ENCODE results near the gene NAA50.

Gene NAA50

GRCh38 chr3:113745756-113746547, at the start of gene NAA50:
NAA50 (minus strand) TSS chr3:113746249; CDS start chr3:113745949, 300 bp downstream.
- H3K4me3 Mint-ChIP-seq, result peak within 1 kb of the TSS; percentile 94
- H3K36me3 Mint-ChIP-seq, result peaks cover 2% of the 10 kb centered on the region
- H3K27ac Mint-ChIP-seq, result peak within 1 kb of the TSS; percentile 100
- peaks cover 68% of the 10 kb centered on the region for H3K4me1 Mint-ChIP-seq
- H3K27me3 Mint-ChIP-seq, result no peaks in the 10 kb centered on the region
- no peaks in the 10 kb centered on the region for H3K9me3 Mint-ChIP-seq

- no peaks in the 10 kb centered on the region for H3K27me3 Mint-ChIP-seq
- H3K4me3 Mint-ChIP-seq, result no peak overlapping the region
- H3K9me3 Mint-ChIP-seq, result no peaks in the 10 kb centered on the region
- H3K36me3 Mint-ChIP-seq, result peaks cover 13% of the 10 kb centered on the region
- no peaks in the 10 kb centered on the region for H3K4me1 Mint-ChIP-seq
- H3K27ac Mint-ChIP-seq, result no peak overlapping the region
Observed at GRCh38 chr3:113795693-113796092, 49.6 kb upstream of the NAA50 start.

- Mint-ChIP-seq H3K27ac (no peak overlapping the region), H3K4me1 (no peaks in the 10 kb centered on the region), H3K36me3 (peaks cover 13% of the 10 kb centered on the region), H3K27me3 (no peaks in the 10 kb centered on the region), H3K9me3 (no peaks in the 10 kb centered on the region), H3K4me3 (no peak overlapping the region)
Observed at GRCh38 chr3:113794526-113794925, 48.5 kb upstream of the NAA50 start.

- no peak overlapping the region for H3K4me3 Mint-ChIP-seq
- H3K4me1 Mint-ChIP-seq, result no peaks in the 10 kb centered on the region
- H3K27me3 Mint-ChIP-seq, result no peaks in the 10 kb centered on the region
- no peaks in the 10 kb centered on the region for H3K9me3 Mint-ChIP-seq
- H3K36me3 Mint-ChIP-seq, result peaks cover 11% of the 10 kb centered on the region
- no peak overlapping the region for H3K27ac Mint-ChIP-seq
Observed at GRCh38 chr3:113791381-113791780, 45.3 kb upstream of the NAA50 start.

- Mint-ChIP-seq H3K9me3 (no peaks in the 10 kb centered on the region), H3K4me3 (no peak overlapping the region), H3K27ac (no peak overlapping the region), H3K4me1 (peaks cover 7% of the 10 kb centered on the region), H3K36me3 (peaks cover 5% of the 10 kb centered on the region), H3K27me3 (no peaks in the 10 kb centered on the region)
Observed at GRCh38 chr3:113783980-113784379, 37.9 kb upstream of the NAA50 start.

- Mint-ChIP-seq H3K36me3 (peaks cover 5% of the 10 kb centered on the region), H3K4me3 (no peak overlapping the region), H3K4me1 (peaks cover 7% of the 10 kb centered on the region), H3K9me3 (no peaks in the 10 kb centered on the region), H3K27ac (no peak overlapping the region), H3K27me3 (no peaks in the 10 kb centered on the region)
Observed at GRCh38 chr3:113783463-113783862, 37.4 kb upstream of the NAA50 start.

- no peak overlapping the region for H3K4me3 Mint-ChIP-seq
- H3K4me1 Mint-ChIP-seq, result peaks cover 18% of the 10 kb centered on the region
- H3K9me3 Mint-ChIP-seq, result no peaks in the 10 kb centered on the region
- no peaks in the 10 kb centered on the region for H3K27me3 Mint-ChIP-seq
- peak overlapping the region; percentile 36 for H3K27ac Mint-ChIP-seq
- H3K36me3 Mint-ChIP-seq, result no peaks in the 10 kb centered on the region
Observed at GRCh38 chr3:113776564-113776963, 30.5 kb upstream of the NAA50 start.

GRCh38 chr3:113775516-113775915, 29.5 kb upstream of the NAA50 start:
- H3K4me1 Mint-ChIP-seq, result peaks cover 18% of the 10 kb centered on the region
- no peak overlapping the region for H3K4me3 Mint-ChIP-seq
- H3K9me3 Mint-ChIP-seq, result no peaks in the 10 kb centered on the region
- H3K27ac Mint-ChIP-seq, result no peak overlapping the region
- H3K27me3 Mint-ChIP-seq, result no peaks in the 10 kb centered on the region
- no peaks in the 10 kb centered on the region for H3K36me3 Mint-ChIP-seq

- H3K9me3 Mint-ChIP-seq, result no peaks in the 10 kb centered on the region
- no peak overlapping the region for H3K27ac Mint-ChIP-seq
- no peak overlapping the region for H3K4me3 Mint-ChIP-seq
- H3K4me1 Mint-ChIP-seq, result peaks cover 22% of the 10 kb centered on the region
- H3K27me3 Mint-ChIP-seq, result no peaks in the 10 kb centered on the region
- H3K36me3 Mint-ChIP-seq, result no peaks in the 10 kb centered on the region
Observed at GRCh38 chr3:113773381-113773780, 27.3 kb upstream of the NAA50 start.

- no peak overlapping the region for H3K4me3 Mint-ChIP-seq
Observed at GRCh38 chr3:113771993-113772392, 25.9 kb upstream of the NAA50 start.

GRCh38 chr3:113769551-113769950, 23.5 kb upstream of the NAA50 start:
- Mint-ChIP-seq H3K36me3 (no peaks in the 10 kb centered on the region), H3K4me1 (peaks cover 10% of the 10 kb centered on the region), H3K27ac (no peak overlapping the region), H3K9me3 (no peaks in the 10 kb centered on the region), H3K4me3 (no peak overlapping the region), H3K27me3 (no peaks in the 10 kb centered on the region)

More at GRCh38 chr3:113771993-113772392, 25.9 kb upstream of the NAA50 start:
- Mint-ChIP-seq H3K36me3 (no peaks in the 10 kb centered on the region), H3K27ac (no peak overlapping the region), H3K4me1 (peaks cover 15% of the 10 kb centered on the region), H3K9me3 (no peaks in the 10 kb centered on the region), H3K27me3 (no peaks in the 10 kb centered on the region)

GRCh38 chr3:113764698-113765097, 18.6 kb upstream of the NAA50 start:
- no peaks in the 10 kb centered on the region for H3K36me3 Mint-ChIP-seq
- H3K27ac Mint-ChIP-seq, result no peak overlapping the region
- no peaks in the 10 kb centered on the region for H3K9me3 Mint-ChIP-seq
- peaks cover 4% of the 10 kb centered on the region for H3K4me1 Mint-ChIP-seq
- H3K27me3 Mint-ChIP-seq, result no peaks in the 10 kb centered on the region
- no peak overlapping the region for H3K4me3 Mint-ChIP-seq

- H3K9me3 Mint-ChIP-seq, result no peaks in the 10 kb centered on the region
- H3K27me3 Mint-ChIP-seq, result no peaks in the 10 kb centered on the region
- peaks cover 9% of the 10 kb centered on the region for H3K36me3 Mint-ChIP-seq
- peaks cover 18% of the 10 kb centered on the region for H3K4me1 Mint-ChIP-seq
- no peak overlapping the region for H3K4me3 Mint-ChIP-seq
- peak overlapping the region; percentile 30 for H3K27ac Mint-ChIP-seq
Observed at GRCh38 chr3:113758389-113759024, 12.5 kb upstream of the NAA50 start.

- Mint-ChIP-seq H3K36me3 (peaks cover 9% of the 10 kb centered on the region), H3K27ac (no peak overlapping the region), H3K27me3 (no peaks in the 10 kb centered on the region), H3K4me1 (peaks cover 23% of the 10 kb centered on the region), H3K9me3 (no peaks in the 10 kb centered on the region), H3K4me3 (no peak overlapping the region)
Observed at GRCh38 chr3:113754494-113755159, 8.6 kb upstream of the NAA50 start.

GRCh38 chr3:113753376-113753985, 7.4 kb upstream of the NAA50 start:
- H3K36me3 Mint-ChIP-seq, result peaks cover 6% of the 10 kb centered on the region
- no peaks in the 10 kb centered on the region for H3K27me3 Mint-ChIP-seq
- peaks cover 28% of the 10 kb centered on the region for H3K4me1 Mint-ChIP-seq
- no peaks in the 10 kb centered on the region for H3K9me3 Mint-ChIP-seq
- H3K4me3 Mint-ChIP-seq, result no peak overlapping the region
- no peak overlapping the region for H3K27ac Mint-ChIP-seq

- H3K4me1 Mint-ChIP-seq, result peaks cover 34% of the 10 kb centered on the region
- H3K27me3 Mint-ChIP-seq, result no peaks in the 10 kb centered on the region
Observed at GRCh38 chr3:113751141-113751540, 5.1 kb upstream of the NAA50 start.

More at GRCh38 chr3:113751141-113751540, 5.1 kb upstream of the NAA50 start:
- H3K4me3 Mint-ChIP-seq, result no peak overlapping the region
- no peaks in the 10 kb centered on the region for H3K9me3 Mint-ChIP-seq
- no peak overlapping the region for H3K27ac Mint-ChIP-seq
- no peaks in the 10 kb centered on the region for H3K36me3 Mint-ChIP-seq

Data from activated naive CD4-positive, alpha-beta T cell treated with anti-CD3 and anti-CD28 coated beads, Interleukin-2, amount 50 U/mL, for 24 hours (primary cell).